AG09319 (cell line): Measurements from ENCODE around the gene UNC5A.

Experiments
- DNase-seq: peaks from one replicate; pipeline ENCODE4 v3.0.0-alpha.2; 2010; ENCODE audit warnings: low read depth; ENCODE audit errors: extremely low read depth
- TF ChIP-seq, protein P1 (sequence below): IDR thresholded peaks from 2 replicates; pipeline ENCODE4 v1.5.1; 2011; ENCODE audit warnings: low read depth, mild to moderate bottlenecking, inconsistent platforms, low read length, moderate library complexity

Gene UNC5A

DNA sequence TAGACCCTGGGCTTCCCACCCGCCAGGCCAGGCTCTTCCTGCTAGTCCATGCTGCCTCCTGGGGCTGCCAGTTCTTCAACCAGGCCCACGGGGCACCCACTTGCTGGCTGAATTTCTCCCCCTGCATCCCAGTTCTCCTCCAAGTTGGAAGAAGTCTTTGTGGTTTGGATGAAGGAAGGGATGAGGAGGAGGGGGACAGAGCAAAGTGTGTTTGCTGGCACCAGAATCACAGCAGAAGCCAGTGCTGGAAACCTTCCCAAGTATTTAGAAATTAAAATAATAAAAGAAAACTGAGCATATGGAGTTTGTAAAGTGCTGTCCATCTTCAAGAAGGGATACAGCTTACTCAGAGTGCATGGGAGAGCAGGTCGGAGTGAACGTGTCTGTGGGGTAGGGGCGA is 19.4 kb upstream of the UNC5A start:
- DNase-seq: no peak
- TF ChIP-seq, protein P1, sequence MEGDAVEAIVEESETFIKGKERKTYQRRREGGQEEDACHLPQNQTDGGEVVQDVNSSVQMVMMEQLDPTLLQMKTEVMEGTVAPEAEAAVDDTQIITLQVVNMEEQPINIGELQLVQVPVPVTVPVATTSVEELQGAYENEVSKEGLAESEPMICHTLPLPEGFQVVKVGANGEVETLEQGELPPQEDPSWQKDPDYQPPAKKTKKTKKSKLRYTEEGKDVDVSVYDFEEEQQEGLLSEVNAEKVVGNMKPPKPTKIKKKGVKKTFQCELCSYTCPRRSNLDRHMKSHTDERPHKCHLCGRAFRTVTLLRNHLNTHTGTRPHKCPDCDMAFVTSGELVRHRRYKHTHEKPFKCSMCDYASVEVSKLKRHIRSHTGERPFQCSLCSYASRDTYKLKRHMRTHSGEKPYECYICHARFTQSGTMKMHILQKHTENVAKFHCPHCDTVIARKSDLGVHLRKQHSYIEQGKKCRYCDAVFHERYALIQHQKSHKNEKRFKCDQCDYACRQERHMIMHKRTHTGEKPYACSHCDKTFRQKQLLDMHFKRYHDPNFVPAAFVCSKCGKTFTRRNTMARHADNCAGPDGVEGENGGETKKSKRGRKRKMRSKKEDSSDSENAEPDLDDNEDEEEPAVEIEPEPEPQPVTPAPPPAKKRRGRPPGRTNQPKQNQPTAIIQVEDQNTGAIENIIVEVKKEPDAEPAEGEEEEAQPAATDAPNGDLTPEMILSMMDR: no peak

DNA sequence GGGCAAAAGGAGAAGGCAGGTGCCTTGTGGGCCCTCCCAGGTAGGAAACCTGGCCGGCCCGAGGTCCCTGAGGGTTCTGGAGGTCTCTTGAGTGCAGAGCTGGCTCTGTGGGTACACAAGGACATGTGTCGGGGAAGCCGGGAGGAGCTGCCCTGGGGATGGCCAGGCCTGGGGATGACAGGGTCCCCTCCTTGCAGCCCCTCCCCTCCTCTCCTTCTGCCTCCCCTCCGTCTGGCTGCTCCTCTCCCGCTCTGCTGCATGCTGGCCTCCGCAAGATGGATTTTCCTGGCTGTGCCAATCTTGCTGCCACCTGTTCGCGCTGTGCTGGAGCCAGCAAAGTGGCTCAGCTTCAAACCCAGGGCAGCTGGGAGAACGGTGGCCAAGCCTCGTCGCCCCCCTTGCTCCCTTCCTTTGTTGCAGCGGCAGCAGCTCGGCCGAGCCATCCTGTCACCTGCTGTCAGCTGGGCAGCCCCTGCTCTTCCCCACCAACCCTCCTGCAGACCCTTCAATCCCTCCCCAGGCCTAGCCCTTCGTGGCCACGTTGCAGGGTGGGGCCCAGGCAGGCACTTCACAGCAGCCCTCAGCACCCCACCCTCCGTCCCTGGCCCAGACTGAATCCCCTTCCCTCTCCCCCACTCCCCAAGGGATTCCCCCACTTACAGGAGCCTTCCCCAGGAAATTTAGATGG is 17.6 kb upstream of the UNC5A start:
- no peak for DNase-seq
- TF ChIP-seq, protein P1: no peak

DNA sequence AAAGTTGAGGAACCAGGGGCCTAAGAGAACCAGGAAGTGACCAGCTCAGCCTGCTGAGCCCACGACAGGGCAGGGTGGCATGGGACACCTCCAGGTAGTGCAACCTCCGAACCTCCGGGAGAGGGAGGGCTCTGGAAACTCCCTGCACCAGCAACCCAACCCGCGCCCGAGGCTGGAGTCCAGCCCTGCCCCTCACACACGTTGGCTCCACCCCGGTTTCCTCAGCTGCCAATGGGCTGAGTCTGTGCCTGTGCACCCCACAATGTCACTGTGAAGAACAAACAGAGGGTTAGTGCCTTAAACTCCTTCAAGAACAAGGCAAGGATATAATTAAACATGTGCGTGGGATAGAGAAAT is 17.0 kb upstream of the UNC5A start:
- TF ChIP-seq, protein P1: no peak
- DNase-seq: no peak

DNA sequence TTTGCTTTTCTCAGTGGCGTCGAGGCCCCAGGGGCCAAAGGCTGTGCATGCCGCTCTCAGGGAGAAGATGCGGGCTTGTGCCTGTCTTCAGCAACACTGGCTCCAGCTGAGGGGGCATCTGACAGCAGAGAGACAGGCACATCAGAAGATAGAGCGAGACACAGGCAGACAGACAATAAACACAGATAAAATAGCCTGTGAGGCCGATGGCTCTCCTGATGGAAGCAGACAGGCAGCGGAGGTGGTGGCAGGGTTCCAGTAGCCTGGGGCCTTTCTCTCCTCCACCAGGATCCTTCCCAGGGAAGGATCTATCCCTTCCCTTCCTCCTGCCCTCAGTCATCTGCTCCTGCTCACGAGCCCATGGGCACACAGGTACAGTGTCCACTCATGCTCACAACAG is 16.6 kb upstream of the UNC5A start:
- TF ChIP-seq, protein P1: no peak

DNA sequence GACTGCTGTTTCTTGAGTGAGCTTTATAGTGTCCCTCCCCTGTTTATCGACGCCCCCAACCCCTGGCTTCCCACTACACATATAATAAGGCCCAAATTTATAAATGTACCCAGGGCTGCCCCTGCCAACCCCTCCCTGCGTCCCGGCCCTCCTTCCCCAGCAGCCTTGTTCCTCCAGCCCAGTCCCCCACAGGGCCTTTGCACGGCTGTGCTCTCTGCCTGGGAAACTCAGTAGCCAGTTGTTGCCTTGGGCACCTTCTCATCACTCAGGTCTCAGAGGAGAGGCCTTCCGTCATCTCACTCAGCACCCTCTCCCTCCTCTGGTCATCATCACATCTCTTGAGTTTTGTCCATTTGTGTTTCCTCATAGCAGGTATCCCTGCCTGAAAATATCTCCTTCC is 15.8 kb upstream of the UNC5A start:
- no peak for DNase-seq

More for the DNA sequence above, 16.6 kb upstream of the UNC5A start:
- DNase-seq: no peak

DNA sequence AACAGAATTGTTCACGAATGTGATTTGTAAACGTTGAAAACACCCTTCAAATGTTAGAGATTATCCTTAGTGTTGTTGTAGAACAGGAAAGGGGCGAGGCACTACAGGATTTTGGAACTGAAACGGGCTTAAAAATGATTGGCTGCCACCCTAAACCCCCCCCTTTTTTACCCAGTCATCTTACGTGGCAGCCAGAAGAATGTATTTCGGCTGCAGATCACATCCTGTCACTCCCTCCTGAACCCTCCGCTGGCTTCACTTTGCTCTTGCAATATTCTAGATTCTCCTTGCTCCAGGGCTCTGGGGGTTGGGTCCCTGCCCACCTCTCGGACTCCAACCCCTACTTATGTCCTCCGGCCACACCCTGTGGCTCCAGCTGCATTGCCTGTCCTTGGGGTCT is 13.9 kb upstream of the UNC5A start:
- TF ChIP-seq, protein P1: no peak
- no peak for DNase-seq

More for the DNA sequence above, 15.8 kb upstream of the UNC5A start:
- TF ChIP-seq, protein P1: no peak

DNA sequence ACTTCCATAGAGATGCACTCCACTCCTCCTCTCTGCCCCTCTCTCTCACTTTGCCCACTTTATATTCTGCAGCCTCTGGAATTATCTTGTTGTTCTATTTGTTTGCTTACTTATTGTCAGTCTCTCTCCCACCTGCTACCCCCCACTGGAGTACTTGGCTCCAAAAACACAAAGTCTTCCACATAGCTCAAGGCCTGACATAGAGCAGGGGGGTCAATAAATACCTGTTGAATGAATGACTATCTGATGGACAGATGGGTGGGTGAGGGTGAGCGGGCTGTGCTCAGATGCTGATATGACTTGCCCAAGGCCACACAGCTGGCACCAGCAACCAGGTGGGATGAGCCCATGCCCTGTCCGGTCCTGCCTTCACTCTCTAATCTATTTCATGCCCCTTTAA is 13.4 kb upstream of the UNC5A start:
- no peak for DNase-seq
- TF ChIP-seq, protein P1: no peak
